Panc1 (cell line): ENCODE measurements around the gene CDSN. TPM values are rescaled to one million over a fixed set of nuclear protein-coding genes. Genes with fewer than 3 reads are reported as not detected.

ENCODE experiments used
- ATAC-seq: fragments of 200-7000 bp; cut with Tn5 transposase; 2 replicates; pipeline ENCODE4 v1.9.1; 2020; ENCODE audit warnings: mild to moderate bottlenecking, moderate library complexity
- BruUV-seq: library from RNA; stranded (reverse); fragments of 400-500 nt; replicated peaks from 2 replicates; lab custom pipeline; 2021; lab: Mats Ljungman, UMichigan
- CTCF ChIA-PET: fragments of 300-600 bp; sonication (Branson Sonifier 250); formaldehyde crosslinking; loops from one replicate; lab custom pipeline; 2022; ENCODE audit warnings: antibody characterized with exemption; lab: Charles Lee
- POLR2A ChIA-PET: fragments of 300-600 bp; sonication (Branson Sonifier 250); formaldehyde crosslinking; loops from one replicate; lab custom pipeline; 2022; ENCODE audit warnings: antibody characterized with exemption; lab: Charles Lee
- DNase-seq: peaks from one replicate; pipeline ENCODE4 v3.0.0-alpha.2; 2010; ENCODE audit warnings: low read depth, low spot score
- H3K27ac ChIP-seq: 2 replicates; pipeline ENCODE4 v1.5.1; 2011; ENCODE audit warnings: mild to moderate bottlenecking, low read length, inconsistent platforms
- H3K27me3 ChIP-seq: fragments of 200-500 bp; sonication (Bioruptor generic); 2 replicates; pipeline ENCODE4 v1.6.0; 2014; ENCODE audit warnings: low read length, inconsistent platforms; ENCODE audit not compliant: control insufficient read depth, insufficient read depth
- H3K36me3 ChIP-seq: fragments of 200-500 bp; sonication (Bioruptor generic); 2 replicates; pipeline ENCODE4 v1.5.1; 2014; ENCODE audit warnings: inconsistent platforms, mild to moderate bottlenecking, low read length, moderate library complexity; ENCODE audit not compliant: control insufficient read depth, insufficient read depth
- H3K4me1 ChIP-seq: 2 replicates; pipeline ENCODE4 v1.5.1; 2011; ENCODE audit warnings: inconsistent platforms, mild to moderate bottlenecking, low read length, moderate library complexity; ENCODE audit not compliant: control insufficient read depth, insufficient read depth
- H3K4me3 ChIP-seq, 2 experiments: 2 replicates each; pipeline ENCODE4 v1.5.1; 2011 to 2012; ENCODE audit warnings: low read depth in 2 of 2, low read length in 2 of 2, mild to moderate bottlenecking in 2 of 2, inconsistent platforms in 1 of 2, moderate library complexity in 1 of 2
- H3K9me3 ChIP-seq: fragments of 200-500 bp; sonication (Bioruptor generic); 2 replicates; pipeline ENCODE4 v1.5.1; 2014; ENCODE audit warnings: low read depth, mild to moderate bottlenecking, inconsistent platforms, low read length, moderate library complexity; ENCODE audit not compliant: control insufficient read depth, insufficient read depth
- POLR2AphosphoS5 ChIP-seq: IDR thresholded peaks from 2 replicates; pipeline ENCODE4 v1.6.1; 2012; ENCODE audit warnings: mild to moderate bottlenecking, low read depth, low read length, moderate library complexity
- SIN3A ChIP-seq: IDR thresholded peaks from 2 replicates; pipeline ENCODE4 v1.6.1; 2012; ENCODE audit warnings: low read depth, mild to moderate bottlenecking, low read length, moderate library complexity, borderline replicate concordance; ENCODE audit not compliant: insufficient read depth
- TCF7L2 ChIP-seq: IDR thresholded peaks from 2 replicates; pipeline ENCODE4 v1.6.1; 2011; ENCODE audit warnings: mild to moderate bottlenecking, low read depth, low read length, inconsistent platforms
- in situ Hi-C: cut with HindIII; loops from 2 replicates; pipeline ENCODE4 v1.10.0; 2016; ENCODE audit warnings: low sequenced_read_pairs, low pct_unique_long_range_greater_than_20kb
- intact Hi-C: fragments of 100-400 bp; cut with micrococcal nuclease; formaldehyde crosslinking; loops from one replicate; pipeline ENCODE4 v1.10.0; 2022; ENCODE audit not compliant: unreplicated experiment
- total RNA-seq: library from RNA; stranded (reverse); gene quantifications from one replicate; pipeline ENCODE4 v1.2.1, GENCODE V29; 2021; ENCODE audit not compliant: unreplicated experiment
- TF ChIP-seq, protein P1 (sequence below), 2 experiments: IDR thresholded peaks; 2 replicates each; pipeline ENCODE4 v1.6.1; 2011 to 2012; ENCODE audit warnings: low read depth in 2 of 2, control low read depth in 1 of 2, low read length in 1 of 2, mild to moderate bottlenecking in 1 of 2, moderate library complexity in 1 of 2; ENCODE audit not compliant: insufficient read depth in 1 of 2

CDSN gene
- total RNA-seq, 1 experiment from 2014 or later: not detected

DNA sequence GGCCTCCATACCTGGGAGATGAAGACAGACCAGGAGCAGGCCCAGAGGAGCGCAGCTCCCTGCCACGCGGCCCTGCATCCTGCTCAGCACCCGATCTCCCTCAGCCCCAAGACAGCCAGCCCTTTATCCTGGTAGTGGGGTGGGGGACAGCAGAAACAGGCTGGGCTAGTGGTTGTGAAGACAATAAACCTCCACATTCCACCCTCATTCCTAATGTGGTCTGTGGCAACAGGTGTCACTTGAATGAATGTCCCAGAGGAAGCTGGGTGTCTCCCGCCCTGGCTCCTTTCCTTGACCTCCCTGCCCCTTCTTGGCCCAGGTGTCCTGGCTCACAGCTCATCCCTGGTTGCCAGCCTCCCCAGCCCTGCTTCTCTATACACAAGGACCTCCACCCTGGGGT, 7.8 kb downstream of the CDSN start, which contains the start of gene C6orf15:
C6orf15 (minus strand) TSS at position 98 of the 400 bp plus-strand sequence; CDS start at position 78, 20 bp downstream.
- peaks cover 20% of the 10 kb centered on the region for H3K4me1 ChIP-seq
- ATAC-seq: no peak
- H3K27me3 ChIP-seq: no peaks in the 10 kb centered on the region; the same call in 1 of the 2 replicates
- TF ChIP-seq, protein P1, sequence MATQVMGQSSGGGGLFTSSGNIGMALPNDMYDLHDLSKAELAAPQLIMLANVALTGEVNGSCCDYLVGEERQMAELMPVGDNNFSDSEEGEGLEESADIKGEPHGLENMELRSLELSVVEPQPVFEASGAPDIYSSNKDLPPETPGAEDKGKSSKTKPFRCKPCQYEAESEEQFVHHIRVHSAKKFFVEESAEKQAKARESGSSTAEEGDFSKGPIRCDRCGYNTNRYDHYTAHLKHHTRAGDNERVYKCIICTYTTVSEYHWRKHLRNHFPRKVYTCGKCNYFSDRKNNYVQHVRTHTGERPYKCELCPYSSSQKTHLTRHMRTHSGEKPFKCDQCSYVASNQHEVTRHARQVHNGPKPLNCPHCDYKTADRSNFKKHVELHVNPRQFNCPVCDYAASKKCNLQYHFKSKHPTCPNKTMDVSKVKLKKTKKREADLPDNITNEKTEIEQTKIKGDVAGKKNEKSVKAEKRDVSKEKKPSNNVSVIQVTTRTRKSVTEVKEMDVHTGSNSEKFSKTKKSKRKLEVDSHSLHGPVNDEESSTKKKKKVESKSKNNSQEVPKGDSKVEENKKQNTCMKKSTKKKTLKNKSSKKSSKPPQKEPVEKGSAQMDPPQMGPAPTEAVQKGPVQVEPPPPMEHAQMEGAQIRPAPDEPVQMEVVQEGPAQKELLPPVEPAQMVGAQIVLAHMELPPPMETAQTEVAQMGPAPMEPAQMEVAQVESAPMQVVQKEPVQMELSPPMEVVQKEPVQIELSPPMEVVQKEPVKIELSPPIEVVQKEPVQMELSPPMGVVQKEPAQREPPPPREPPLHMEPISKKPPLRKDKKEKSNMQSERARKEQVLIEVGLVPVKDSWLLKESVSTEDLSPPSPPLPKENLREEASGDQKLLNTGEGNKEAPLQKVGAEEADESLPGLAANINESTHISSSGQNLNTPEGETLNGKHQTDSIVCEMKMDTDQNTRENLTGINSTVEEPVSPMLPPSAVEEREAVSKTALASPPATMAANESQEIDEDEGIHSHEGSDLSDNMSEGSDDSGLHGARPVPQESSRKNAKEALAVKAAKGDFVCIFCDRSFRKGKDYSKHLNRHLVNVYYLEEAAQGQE (IDR thresholded peaks at IDR 0.05; ENCODE audit: insufficient read depth in 1 of 2, low read depth in 2 of 2, low read length in 1 of 2): no peak
- TF ChIP-seq TCF7L2: no peak
- no peak for TF ChIP-seq SIN3A
- TF ChIP-seq POLR2AphosphoS5: no peak
- H3K27ac ChIP-seq: no peak within 1 kb of the TSS
- no peaks in the 10 kb centered on the region for H3K9me3 ChIP-seq
- ChIA-PET CTCF (no interaction called here), POLR2A (no interaction called here)
- H3K36me3 ChIP-seq: no peaks in the 10 kb centered on the region
- BruUV-seq: no TSS peak
- in situ Hi-C loops (no loop called here), intact Hi-C loops (no loop called here)
- DNase-seq: no peak
- H3K4me3 ChIP-seq: no peak within 1 kb of the TSS

DNA sequence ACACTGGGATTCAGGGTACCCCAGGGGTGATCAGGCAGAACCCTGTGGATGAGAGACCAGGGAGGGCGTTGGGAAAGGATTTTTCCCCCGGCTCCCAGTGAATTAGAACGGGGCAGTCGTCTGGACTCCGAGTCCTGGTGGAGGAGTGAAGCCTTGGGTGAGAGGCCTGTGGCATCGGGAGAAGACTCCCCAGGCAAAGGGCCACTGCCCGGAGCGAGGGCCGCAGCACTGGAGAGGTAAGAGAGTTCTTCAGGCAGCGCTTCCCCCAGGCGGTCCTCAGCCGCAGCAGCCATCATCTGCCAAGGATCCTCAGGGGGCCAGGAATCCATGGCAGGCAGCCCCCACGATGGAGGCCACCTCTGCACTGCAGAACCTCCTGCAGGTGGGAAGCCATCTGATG, 8.5 kb downstream of the CDSN start:
- DNase-seq (no peak), ATAC-seq (no peak)
- TF ChIP-seq, protein P1 (IDR thresholded peaks at IDR 0.05; ENCODE audit: insufficient read depth in 1 of 2, low read depth in 2 of 2, low read length in 1 of 2): no peak
- in situ Hi-C loops (no loop called here), intact Hi-C loops (no loop called here)
- Histone ChIP-seq H3K9me3 (no peaks in the 10 kb centered on the region), H3K4me3 (no peak overlapping the region), H3K27me3 (no peaks in the 10 kb centered on the region; the same call in 1 of the 2 replicates), H3K4me1 (peaks cover 18% of the 10 kb centered on the region), H3K36me3 (no peaks in the 10 kb centered on the region), H3K27ac (no peak overlapping the region)
- ChIA-PET CTCF (no interaction called here), POLR2A (interaction anchor here (0.6 kb wide), 1 partner anchor 46 kb away, joined by 3 read pairs; the partner anchor contains the start of gene CCHCR1)
- no TSS peak for BruUV-seq
